ENCODE data around the gene JMJD4.

Gene JMJD4

GRCh38 chr1:227728059-227728891 is 6.8 kb downstream of the JMJD4 start:
- TF ChIP-seq CTCF (IDR thresholded peaks at IDR 0.05): no peak

- no peak for TF ChIP-seq CTCF (IDR thresholded peaks at IDR 0.05)
These were observed 8.0 kb downstream of the JMJD4 start for GRCh38 chr1:227726924-227727599.

- no peak for TF ChIP-seq CTCF (IDR thresholded peaks at IDR 0.05)
These were observed 8.8 kb downstream of the JMJD4 start for GRCh38 chr1:227726318-227726717.

- no peak for TF ChIP-seq CTCF (IDR thresholded peaks at IDR 0.05)
These were observed 10.1 kb downstream of the JMJD4 start for GRCh38 chr1:227725046-227725445.

GRCh38 chr1:227723474-227723873 is 11.6 kb downstream of the JMJD4 start:
- no peak for TF ChIP-seq CTCF (IDR thresholded peaks at IDR 0.05)

- no peak for TF ChIP-seq CTCF (IDR thresholded peaks at IDR 0.05)
These were observed 16.2 kb downstream of the JMJD4 start for GRCh38 chr1:227718932-227719331.

- TF ChIP-seq CTCF (IDR thresholded peaks at IDR 0.05): no peak
These were observed 22.5 kb downstream of the JMJD4 start for GRCh38 chr1:227712648-227713047.
